GM12891 (cell line): ENCODE results near the gene SIRT3.

Experiments
- POLR2A ChIP-seq: IDR thresholded peaks from 2 replicates; pipeline ENCODE4 v1.6.1; 2011; ENCODE audit warnings: low read depth, low read length, control low read depth
- POLR2AphosphoS5 ChIP-seq: IDR thresholded peaks from 2 replicates; pipeline ENCODE4 v1.6.1; 2011; ENCODE audit warnings: low read depth, low read length, control low read depth
- SPI1 ChIP-seq: IDR thresholded peaks from 2 replicates; pipeline ENCODE4 v1.6.1; 2011; ENCODE audit warnings: low read depth, low read length, control low read depth
- TAF1 ChIP-seq: IDR thresholded peaks from 2 replicates; pipeline ENCODE4 v1.6.1; 2011; ENCODE audit warnings: low read depth, low read length, control low read depth

- no peak for TF ChIP-seq POLR2AphosphoS5
- TF ChIP-seq TAF1 = no peak
- no peak for TF ChIP-seq POLR2A
- no peak for TF ChIP-seq SPI1
Observed at GRCh38 chr11:209275-210121, 26.6 kb downstream of the SIRT3 start.
